ENCODE data around the gene WDR93. TPM values are rescaled to one million over a fixed set of nuclear protein-coding genes. Genes with fewer than 3 reads are reported as not detected.

The WDR93 gene
- total and polyA plus RNA-seq, 2 donors = 0.16 TPM; not detected in 1

- Histone ChIP-seq H3K36me3 (ENCODE audit: insufficient read depth) (no peaks in the 10 kb centered on the region), H3K27ac (ENCODE audit: low read depth) (no peak overlapping the region), H3K4me1 (ENCODE audit: insufficient read depth) (no peaks in the 10 kb centered on the region), H3K4me3 (ENCODE audit: low read depth, low read length) (no peak overlapping the region)
- DNase-seq (ENCODE audit: extremely low spot score) = no peak
- 95% methylated on average over 7 of the region's 7 CpGs for WGBS
Observed at GRCh38 chr15:89667706-89667960, 23.0 kb upstream of the WDR93 start.

DNA sequence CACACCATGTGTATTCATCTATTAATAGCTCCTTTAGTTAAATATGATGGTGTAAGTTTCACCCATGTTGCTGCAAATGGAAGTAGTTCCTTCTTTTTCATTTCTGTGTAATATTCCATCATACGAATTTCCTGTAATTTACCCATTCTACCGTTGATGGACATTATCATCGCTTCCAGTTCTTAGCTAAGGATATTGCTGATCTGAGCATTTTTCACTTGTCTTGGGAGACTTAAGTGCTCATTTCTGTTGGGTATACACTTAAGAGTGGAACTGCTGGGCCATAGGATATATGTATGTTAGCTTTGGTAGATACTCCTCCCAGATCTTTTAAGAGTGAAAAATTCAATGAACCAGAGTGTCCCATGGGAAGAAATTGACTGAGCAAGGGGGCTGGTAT is 22.4 kb upstream of the WDR93 start:
- Histone ChIP-seq H3K4me3 (ENCODE audit: low read depth, low read length) (no peak overlapping the region), H3K27ac (ENCODE audit: low read depth) (no peak overlapping the region), H3K36me3 (ENCODE audit: insufficient read depth) (no peaks in the 10 kb centered on the region), H3K4me1 (ENCODE audit: insufficient read depth) (no peaks in the 10 kb centered on the region)
- DNase-seq (ENCODE audit: extremely low spot score) = no peak
- 94% methylated on average over 3 of the region's 3 CpGs for WGBS

DNA sequence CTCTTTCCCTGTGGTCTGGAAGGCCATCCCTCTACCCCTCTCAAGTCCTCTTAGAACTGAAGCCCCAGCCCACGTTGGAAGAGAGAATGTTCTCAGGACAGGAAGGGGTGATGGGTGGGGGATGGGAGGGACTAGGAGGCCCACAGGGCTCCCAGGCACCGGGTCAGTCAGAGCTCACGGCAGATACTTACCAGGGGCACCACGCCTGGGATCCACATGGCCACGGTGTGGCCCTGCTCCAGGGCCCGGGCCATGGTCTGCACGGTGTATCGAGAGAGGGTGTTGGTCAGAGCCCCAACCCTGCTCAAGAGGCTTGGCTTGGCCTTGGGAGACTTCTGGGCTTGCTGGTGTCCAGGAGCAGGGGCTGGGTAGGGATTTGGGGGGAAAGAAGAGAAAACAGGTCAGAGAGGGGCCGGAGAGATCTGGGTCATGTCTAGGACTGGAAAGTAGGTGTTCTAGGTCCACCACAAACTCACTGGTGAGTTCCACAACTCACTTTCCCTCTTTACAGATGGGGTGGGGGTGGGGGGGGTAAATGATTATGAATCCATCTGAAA is 21.2 kb upstream of the WDR93 start:
- no peak for DNase-seq (ENCODE audit: extremely low spot score)
- H3K36me3 ChIP-seq (ENCODE audit: insufficient read depth) = no peaks in the 10 kb centered on the region
- no peak overlapping the region for H3K27ac ChIP-seq (ENCODE audit: low read depth)
- no peak overlapping the region for H3K4me3 ChIP-seq (ENCODE audit: low read depth, low read length)
- H3K4me1 ChIP-seq (ENCODE audit: insufficient read depth) = no peaks in the 10 kb centered on the region
- WGBS = 77% methylated on average over 9 of the region's 9 CpGs

- no peaks in the 10 kb centered on the region for H3K36me3 ChIP-seq (ENCODE audit: insufficient read depth)
- WGBS = 94% methylated on average over 15 of the region's 15 CpGs
- no peak for DNase-seq (ENCODE audit: extremely low spot score)
- H3K4me3 ChIP-seq (ENCODE audit: low read depth, low read length) = no peak overlapping the region
- no peak overlapping the region for H3K27ac ChIP-seq (ENCODE audit: low read depth)
- H3K4me1 ChIP-seq (ENCODE audit: insufficient read depth) = no peaks in the 10 kb centered on the region
Observed at GRCh38 chr15:89669941-89670340, 20.7 kb upstream of the WDR93 start.

DNA sequence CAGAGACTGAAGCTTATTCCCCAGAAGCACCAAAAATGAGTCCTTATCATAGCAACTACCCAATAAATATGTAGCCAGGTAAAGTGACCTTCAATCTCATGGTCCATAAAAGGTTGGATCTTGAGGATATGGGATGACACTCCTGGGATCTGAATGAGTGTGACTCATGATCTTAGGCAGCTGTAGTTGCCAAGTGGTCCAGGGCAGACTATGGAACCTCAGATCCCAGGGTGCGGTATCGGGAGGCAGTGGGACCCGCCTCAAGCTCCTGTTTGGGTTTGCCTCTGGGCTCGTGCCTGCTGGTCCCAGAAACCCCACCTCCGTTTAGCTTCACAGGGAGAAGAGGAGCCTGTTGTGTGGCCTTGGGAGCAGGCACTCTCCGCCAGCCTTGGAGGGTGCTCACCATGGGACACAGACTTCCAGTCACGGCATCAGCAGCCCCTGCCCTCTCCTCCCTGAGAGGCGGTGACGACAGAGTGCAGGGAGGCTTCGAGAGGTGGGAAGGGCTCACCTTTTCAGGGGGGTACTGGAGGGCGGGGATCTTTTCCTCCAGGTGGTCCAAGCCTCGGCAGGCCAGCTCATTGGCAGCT is 19.5 kb upstream of the WDR93 start:
- 83% methylated on average over 12 of the region's 12 CpGs for WGBS
- Histone ChIP-seq H3K36me3 (ENCODE audit: insufficient read depth) (no peaks in the 10 kb centered on the region), H3K4me1 (ENCODE audit: insufficient read depth) (no peaks in the 10 kb centered on the region), H3K4me3 (ENCODE audit: low read depth, low read length) (no peak overlapping the region), H3K27ac (ENCODE audit: low read depth) (no peak overlapping the region)
- DNase-seq (ENCODE audit: extremely low spot score) = no peak

DNA sequence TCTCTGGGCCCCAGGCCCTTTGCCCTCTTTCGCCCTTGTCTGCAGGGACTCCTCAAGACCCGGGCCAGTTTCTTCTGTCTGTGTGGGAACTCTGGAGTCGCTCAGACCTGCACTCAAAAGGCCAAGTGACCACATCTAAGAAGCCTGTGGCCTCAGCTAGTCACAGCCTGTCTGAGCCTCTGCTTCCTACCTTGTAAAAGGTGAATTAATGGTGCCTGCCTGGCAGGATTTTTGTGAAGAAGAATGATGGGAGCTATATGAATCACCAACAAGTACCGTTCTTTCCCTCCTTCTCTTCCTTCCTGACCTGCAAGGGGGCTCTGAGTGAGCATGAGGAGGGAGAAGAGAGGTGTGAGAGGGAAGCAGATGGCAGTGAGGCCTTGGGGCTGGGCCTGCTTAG is 18.9 kb upstream of the WDR93 start:
- H3K27ac ChIP-seq (ENCODE audit: low read depth) = no peak overlapping the region
- no peak for DNase-seq (ENCODE audit: extremely low spot score)
- H3K4me3 ChIP-seq (ENCODE audit: low read depth, low read length) = no peak overlapping the region
- H3K4me1 ChIP-seq (ENCODE audit: insufficient read depth) = no peaks in the 10 kb centered on the region
- 56% methylated on average over 4 of the region's 4 CpGs for WGBS
- H3K36me3 ChIP-seq (ENCODE audit: insufficient read depth) = no peaks in the 10 kb centered on the region

- Histone ChIP-seq H3K4me1 (ENCODE audit: insufficient read depth) (no peaks in the 10 kb centered on the region), H3K36me3 (ENCODE audit: insufficient read depth) (no peaks in the 10 kb centered on the region), H3K4me3 (ENCODE audit: low read depth, low read length) (no peak overlapping the region), H3K27ac (ENCODE audit: low read depth) (no peak overlapping the region)
- 82% methylated on average over 12 of the region's 12 CpGs for WGBS
- DNase-seq (ENCODE audit: extremely low spot score) = no peak
Observed at GRCh38 chr15:89672221-89673164, 18.1 kb upstream of the WDR93 start.

DNA sequence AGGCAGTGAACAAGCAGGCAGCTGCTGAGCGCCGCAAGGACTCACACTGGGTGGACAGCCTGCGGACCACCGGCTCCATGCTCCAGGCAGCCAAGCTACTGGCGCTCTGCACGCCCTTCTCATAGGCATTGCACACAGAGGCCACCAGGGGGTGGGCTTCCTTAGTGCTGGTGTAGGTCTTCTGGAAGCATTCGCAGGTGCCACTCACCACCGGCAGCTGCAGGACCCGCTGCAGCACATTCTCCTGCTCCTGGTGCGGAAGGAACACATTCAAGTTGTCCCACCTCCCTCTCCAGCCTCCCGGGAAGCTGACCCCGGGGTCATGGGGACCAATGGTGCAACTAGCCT is 17.5 kb upstream of the WDR93 start:
- no peak overlapping the region for H3K4me3 ChIP-seq (ENCODE audit: low read depth, low read length)
- 69% methylated on average over 12 of the region's 12 CpGs for WGBS
- no peaks in the 10 kb centered on the region for H3K4me1 ChIP-seq (ENCODE audit: insufficient read depth)
- no peaks in the 10 kb centered on the region for H3K36me3 ChIP-seq (ENCODE audit: insufficient read depth)
- H3K27ac ChIP-seq (ENCODE audit: low read depth) = no peak overlapping the region
- DNase-seq (ENCODE audit: extremely low spot score) = no peak

GRCh38 chr15:89674526-89674925 is 16.1 kb upstream of the WDR93 start:
- H3K4me3 ChIP-seq (ENCODE audit: low read depth, low read length) = no peak overlapping the region
- DNase-seq (ENCODE audit: extremely low spot score) = no peak
- H3K36me3 ChIP-seq (ENCODE audit: insufficient read depth) = no peaks in the 10 kb centered on the region
- H3K4me1 ChIP-seq (ENCODE audit: insufficient read depth) = no peaks in the 10 kb centered on the region
- H3K27ac ChIP-seq (ENCODE audit: low read depth) = no peak overlapping the region
- WGBS = 79% methylated on average over 4 of the region's 4 CpGs

DNA sequence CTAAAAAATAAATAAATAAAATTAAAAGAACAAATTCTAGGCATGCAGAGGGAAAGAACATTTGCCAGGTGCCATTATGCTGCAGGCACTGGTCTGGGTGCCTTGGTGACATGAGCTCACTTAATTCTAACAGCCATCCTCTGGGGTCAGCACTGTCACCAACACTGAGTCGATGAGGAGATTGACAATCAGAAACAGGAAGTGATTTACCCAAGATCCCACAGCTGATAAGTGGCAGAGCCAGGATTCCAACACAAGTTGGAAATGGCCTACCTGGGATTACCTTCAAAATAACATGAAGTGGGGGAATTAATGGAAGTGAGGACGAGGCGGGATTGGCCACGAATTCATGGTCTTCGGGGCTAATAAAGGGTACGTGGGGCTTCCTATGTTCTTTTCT is 15.0 kb upstream of the WDR93 start:
- 77% methylated on average over 6 of the region's 6 CpGs for WGBS
- DNase-seq (ENCODE audit: extremely low spot score) = no peak
- Histone ChIP-seq H3K27ac (ENCODE audit: low read depth) (no peak overlapping the region), H3K4me3 (ENCODE audit: low read depth, low read length) (no peak overlapping the region), H3K4me1 (ENCODE audit: insufficient read depth) (no peaks in the 10 kb centered on the region), H3K36me3 (ENCODE audit: insufficient read depth) (no peaks in the 10 kb centered on the region)

DNA sequence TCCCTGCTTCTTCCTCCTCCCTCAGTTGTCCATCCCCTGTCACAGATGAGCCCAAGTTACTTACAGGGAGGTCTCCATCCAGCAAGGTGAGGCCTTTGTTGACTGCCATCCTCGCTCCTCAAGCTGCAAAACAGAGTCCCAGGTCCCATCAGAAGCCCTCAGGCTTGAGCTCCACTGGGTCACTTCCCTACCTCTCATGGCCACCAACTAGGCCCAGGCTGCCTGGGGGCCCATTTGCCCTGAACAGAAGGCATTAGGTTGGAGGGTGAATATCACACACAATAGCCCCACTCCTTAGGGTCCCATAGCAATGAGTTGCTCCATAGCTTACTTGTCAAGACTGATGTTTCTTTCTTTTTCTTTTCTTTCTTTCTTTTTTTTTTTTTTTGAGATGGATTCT is 13.2 kb upstream of the WDR93 start:
- Histone ChIP-seq H3K36me3 (ENCODE audit: insufficient read depth) (no peaks in the 10 kb centered on the region), H3K27ac (ENCODE audit: low read depth) (no peak overlapping the region), H3K4me1 (ENCODE audit: insufficient read depth) (peaks cover 3% of the 10 kb centered on the region), H3K4me3 (ENCODE audit: low read depth, low read length) (no peak overlapping the region)
- DNase-seq (ENCODE audit: extremely low spot score) = no peak
- WGBS = 97% methylated on average over 1 of the region's 1 CpG

- no peak for DNase-seq (ENCODE audit: extremely low spot score)
- Histone ChIP-seq H3K4me1 (ENCODE audit: insufficient read depth) (peaks cover 3% of the 10 kb centered on the region), H3K4me3 (ENCODE audit: low read depth, low read length) (no peak within 1 kb of the TSS), H3K27ac (ENCODE audit: low read depth) (no peak within 1 kb of the TSS), H3K36me3 (ENCODE audit: insufficient read depth) (no peaks in the 10 kb centered on the region)
- WGBS = 92% methylated on average over 2 of the region's 2 CpGs
Observed at GRCh38 chr15:89679212-89679611, 11.4 kb upstream of the WDR93 start, which contains the start of gene PLIN1. TSS of gene PLIN1 (minus strand) at chr15:89679367. CDS start at chr15:89677489, 1,878 bp downstream.

DNA sequence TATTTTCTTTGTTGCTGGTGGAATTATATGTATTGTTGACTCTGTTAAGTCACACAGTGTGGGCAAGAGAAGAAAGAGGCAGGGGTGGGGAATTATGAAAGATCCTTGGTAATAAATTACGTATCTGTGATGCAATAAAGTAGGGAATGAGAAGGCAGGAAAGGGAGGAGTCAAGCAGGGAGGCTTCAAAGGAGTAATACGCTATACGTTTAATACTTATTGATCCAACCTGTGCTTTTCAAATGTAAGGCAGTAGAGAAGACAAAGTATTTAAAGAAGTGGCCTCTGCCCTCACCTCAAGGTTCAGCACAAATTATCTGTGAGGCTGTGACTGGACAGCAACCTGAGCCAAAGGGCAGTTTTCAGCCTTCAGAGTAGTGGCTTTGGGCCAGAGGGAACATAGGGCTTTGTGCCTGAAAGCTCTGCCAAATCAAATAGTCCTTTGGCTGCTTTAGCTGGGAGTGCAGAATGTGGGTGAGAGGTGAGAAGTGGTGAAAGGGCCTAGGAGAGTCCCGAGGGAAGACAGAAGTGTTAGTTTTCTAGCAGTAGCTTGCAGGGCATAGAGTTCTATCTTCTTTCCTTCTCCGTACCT is 10.2 kb upstream of the WDR93 start:
- H3K36me3 ChIP-seq (ENCODE audit: insufficient read depth) = no peaks in the 10 kb centered on the region
- H3K27ac ChIP-seq (ENCODE audit: low read depth) = no peak overlapping the region
- DNase-seq (ENCODE audit: extremely low spot score) = no peak
- no peak overlapping the region for H3K4me3 ChIP-seq (ENCODE audit: low read depth, low read length)
- peaks cover 3% of the 10 kb centered on the region for H3K4me1 ChIP-seq (ENCODE audit: insufficient read depth)
- WGBS = 42% methylated on average over 5 of the region's 5 CpGs

DNA sequence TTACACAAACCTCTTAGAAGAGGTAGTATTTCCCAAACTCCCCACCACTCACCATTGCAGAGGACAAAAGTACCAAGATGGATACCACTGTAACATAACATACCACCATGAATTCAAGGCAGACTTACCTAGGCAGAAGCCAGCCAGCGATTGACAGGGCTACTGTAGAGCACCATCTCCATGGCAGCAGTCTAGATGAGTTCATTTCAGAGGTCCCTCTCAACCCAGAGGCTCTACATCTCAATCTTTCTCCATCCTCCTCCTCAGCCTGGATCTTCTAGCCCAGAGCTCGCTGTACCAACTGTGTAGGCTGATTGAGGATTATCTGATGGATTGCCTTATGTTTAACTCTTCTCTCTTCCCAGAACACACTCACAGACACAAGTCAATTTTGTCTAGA is 9.5 kb upstream of the WDR93 start:
- 92% methylated on average over 2 of the region's 2 CpGs for WGBS
- Histone ChIP-seq H3K4me3 (ENCODE audit: low read depth, low read length) (no peak overlapping the region), H3K27ac (ENCODE audit: low read depth) (no peak overlapping the region), H3K4me1 (ENCODE audit: insufficient read depth) (peaks cover 3% of the 10 kb centered on the region), H3K36me3 (ENCODE audit: insufficient read depth) (no peaks in the 10 kb centered on the region)
- no peak for DNase-seq (ENCODE audit: extremely low spot score)

Data from urinary bladder (tissue), 4 donors.